EH (cell line): Measurements from ENCODE around the gene IP6K3.

ENCODE experiments used
- DNase-seq: peaks from one replicate; pipeline ENCODE4 v3.0.0-alpha.2; 2015; ENCODE audit warnings: low read depth

The IP6K3 gene

GRCh38 chr6:33746651-33747100, at the start of gene IP6K3:
IP6K3 (minus strand) TSS chr6:33746905; CDS start chr6:33735476, 11,429 bp downstream.
- no peak for DNase-seq

- DNase-seq, result no peak
These were observed 48.4 kb upstream of the IP6K3 start for GRCh38 chr6:33794910-33795623.

GRCh38 chr6:33792981-33793380, 46.3 kb upstream of the IP6K3 start:
- no peak for DNase-seq

- DNase-seq, result no peak
These were observed 44.9 kb upstream of the IP6K3 start for GRCh38 chr6:33791620-33792019.

DNA sequence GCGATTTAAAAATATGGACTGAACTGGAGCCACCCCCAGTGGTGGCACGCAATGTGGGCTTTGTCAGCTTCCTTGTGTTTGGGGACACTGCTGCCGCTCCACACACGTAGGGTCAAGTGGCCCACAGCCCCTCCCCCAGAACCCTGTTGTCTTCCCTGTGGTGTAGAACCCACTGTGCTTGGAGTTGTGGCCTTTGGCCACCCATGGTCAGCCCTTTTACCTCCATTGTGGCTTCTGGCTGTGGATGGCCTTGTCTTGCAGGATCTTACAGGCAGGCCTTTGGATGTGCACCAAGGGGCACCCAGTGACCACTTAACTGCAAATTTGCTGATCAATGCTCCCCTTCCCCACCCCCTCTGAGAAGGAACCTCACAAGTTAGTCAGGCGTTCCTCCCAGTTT, 44.2 kb upstream of the IP6K3 start:
- DNase-seq, result no peak

- DNase-seq, result no peak
These were observed 43.7 kb upstream of the IP6K3 start for GRCh38 chr6:33790379-33790778.

GRCh38 chr6:33789550-33789895, 42.8 kb upstream of the IP6K3 start:
- no peak for DNase-seq

- DNase-seq, result peak; percentile 93
These were observed 42.2 kb upstream of the IP6K3 start, which contains the start of gene LEMD2 for GRCh38 chr6:33788694-33789549. LEMD2 (minus strand) TSS chr6:33789130; CDS start chr6:33789116, 14 bp downstream.

GRCh38 chr6:33787954-33788693, 41.4 kb upstream of the IP6K3 start:
- peak; percentile 86 for DNase-seq

DNA sequence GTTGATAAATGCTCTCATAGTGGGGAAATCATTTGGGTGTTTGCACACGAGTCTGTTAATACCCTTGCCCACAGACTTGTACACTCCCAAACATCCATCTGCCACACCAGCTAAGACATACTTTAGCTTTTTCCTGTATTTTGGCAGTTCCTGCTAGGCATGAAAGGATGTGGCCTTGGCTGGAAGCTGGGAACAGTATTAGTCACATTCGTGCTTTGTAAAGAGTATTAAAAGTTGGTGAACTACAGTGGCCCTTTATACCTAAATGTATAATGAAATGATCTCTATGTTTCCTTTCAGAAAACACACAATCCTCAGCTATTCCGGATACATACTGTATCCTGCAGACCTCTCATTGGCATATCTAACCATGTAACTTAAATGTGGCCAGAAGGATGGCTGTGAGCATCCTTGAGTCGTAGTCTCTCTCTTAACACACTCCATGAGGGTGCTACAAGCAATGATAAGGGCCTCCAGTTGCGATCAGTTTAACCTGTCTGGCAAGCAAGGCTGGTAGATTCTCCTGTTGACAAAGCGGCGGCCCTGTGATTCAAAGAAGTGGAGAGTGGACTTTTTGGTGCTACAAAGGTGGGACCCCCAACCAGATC, 40.7 kb upstream of the IP6K3 start:
- peak; percentile 78 for DNase-seq

DNA sequence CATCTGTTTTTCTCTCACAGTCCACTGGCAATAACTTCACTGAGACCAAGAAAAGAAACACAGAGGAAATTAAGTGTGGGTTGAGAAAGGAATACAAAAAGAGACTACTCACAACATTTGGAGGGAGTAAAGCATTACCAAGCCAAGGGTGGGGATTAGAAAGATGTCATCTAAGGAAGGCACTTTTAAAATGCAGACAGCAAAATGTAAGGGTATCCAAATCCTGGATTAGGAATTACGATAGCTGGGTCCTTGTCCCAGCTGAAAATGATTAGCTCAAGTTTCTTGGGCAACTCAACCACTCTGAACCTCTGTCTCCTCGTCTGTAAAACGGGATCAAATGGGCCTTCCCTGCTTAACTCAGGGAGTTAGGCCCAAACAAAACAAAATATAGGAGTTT, 40.0 kb upstream of the IP6K3 start:
- DNase-seq, result no peak

GRCh38 chr6:33785778-33786177, 39.1 kb upstream of the IP6K3 start:
- DNase-seq, result peak; percentile 97

DNA sequence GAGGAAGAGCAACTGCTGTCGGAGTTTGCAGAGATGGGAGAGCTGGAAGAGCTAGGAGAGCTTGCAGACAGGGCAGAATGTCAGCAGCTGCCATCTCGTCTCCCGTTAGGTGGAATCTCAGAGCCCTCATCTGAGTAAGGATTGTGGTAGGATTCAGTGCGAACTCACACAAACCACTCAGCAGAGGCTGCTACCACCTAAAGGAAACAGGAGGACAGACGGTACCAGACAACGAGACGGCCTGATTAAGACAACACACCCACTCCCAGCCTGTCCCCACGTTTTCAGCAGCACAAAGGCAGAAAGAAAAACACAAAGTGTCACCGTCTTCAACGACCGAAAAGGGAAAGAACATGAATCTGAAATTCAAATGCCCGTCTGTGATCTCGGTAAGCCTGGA, 38.1 kb upstream of the IP6K3 start:
- DNase-seq, result no peak

- DNase-seq, result no peak
These were observed 37.2 kb upstream of the IP6K3 start for GRCh38 chr6:33783781-33784520.

- no peak for DNase-seq
These were observed 35.9 kb upstream of the IP6K3 start for GRCh38 chr6:33782561-33782960.

GRCh38 chr6:33781131-33781975, 34.6 kb upstream of the IP6K3 start:
- peak; percentile 71 for DNase-seq

DNA sequence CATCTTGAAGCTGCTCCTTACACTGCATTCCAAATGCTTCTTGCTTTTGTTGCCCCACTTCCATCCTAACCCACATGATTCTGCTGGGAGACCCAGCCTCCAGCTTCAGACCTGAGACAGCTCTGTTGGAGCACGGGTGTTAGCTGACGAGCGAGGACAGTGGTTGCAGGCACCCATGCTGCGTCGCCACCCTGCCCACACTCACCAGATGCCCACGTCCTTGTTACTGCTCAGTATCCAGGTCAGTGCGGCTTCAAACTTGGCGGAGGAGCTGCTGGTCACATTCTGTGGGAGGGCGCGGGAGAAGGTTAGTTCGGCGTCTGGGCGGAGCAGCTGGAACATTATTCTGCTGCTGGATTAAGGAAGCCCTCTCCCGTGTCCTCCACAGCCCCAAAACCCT, 33.2 kb upstream of the IP6K3 start:
- no peak for DNase-seq

- DNase-seq, result no peak
These were observed 32.6 kb upstream of the IP6K3 start for GRCh38 chr6:33779290-33779689.

- DNase-seq, result no peak
These were observed 31.9 kb upstream of the IP6K3 start for GRCh38 chr6:33778444-33779121.
